OCI-LY1 (cell line): ENCODE measurements around the gene FNDC3A.

Experiments used
- CTCF ChIP-seq: fragments of 200-600 bp; sonication (generic), shearing (Covaris generic); IDR thresholded peaks from 2 replicates; pipeline ENCODE4 v1.5.1; 2017; ENCODE audit warnings: mild to moderate bottlenecking, antibody characterized with exemption, low read length, moderate library complexity, mixed read lengths
- EZH2 ChIP-seq: fragments of 200-600 bp; sonication (generic), shearing (Covaris generic); IDR thresholded peaks from 2 replicates; pipeline ENCODE4 v1.8.0; 2017; ENCODE audit warnings: borderline replicate concordance, mixed run types, mild to moderate bottlenecking, antibody characterized with exemption, low read length, moderate library complexity, mixed read lengths

GRCh38 chr13:49140910-49141611 is 165.3 kb downstream of the FNDC3A start:
- TF ChIP-seq CTCF: no peak
- TF ChIP-seq EZH2: no peak
